Activated B cell treated with CpG ODN at 0.5 μM for 24 hours (primary cell): ENCODE data around the gene FCN1. TPM values are rescaled to one million over a fixed set of nuclear protein-coding genes. Genes with fewer than 3 reads are reported as not detected.
A peak's percentile ranks its signal among the peaks of the same experiment; 100 is the strongest.

ENCODE experiments used
- ATAC-seq: fragments of 200-7000 bp; cut with Tn5 transposase; one replicate; pipeline ENCODE4 v1.10.0; 2021; ENCODE audit warnings: low read depth, mild to moderate bottlenecking, moderate library complexity
- CTCF ChIA-PET: fragments of 350-600 bp; sonication (Branson Sonifier 250); formaldehyde crosslinking; loops from one replicate; lab custom pipeline; 2021; ENCODE audit warnings: antibody characterized with exemption; lab: Charles Lee
- POLR2A ChIA-PET: fragments of 350-600 bp; sonication (Branson Sonifier 250); formaldehyde crosslinking; loops from one replicate; lab custom pipeline; 2021; ENCODE audit warnings: antibody characterized with exemption; lab: Charles Lee
- DNase-seq: peaks from one replicate; pipeline ENCODE4 v3.0.0; 2022
- H3K27ac Mint-ChIP-seq: one replicate; pipeline ENCODE4 v1.8.0; 2020; ENCODE audit warnings: mixed read lengths
- H3K27me3 Mint-ChIP-seq: one replicate; pipeline ENCODE4 v1.8.0; 2021; ENCODE audit warnings: mixed read lengths
- H3K36me3 Mint-ChIP-seq: one replicate; pipeline ENCODE4 v1.8.0; 2021; ENCODE audit warnings: low read depth, mixed read lengths
- H3K4me1 Mint-ChIP-seq: one replicate; pipeline ENCODE4 v1.8.0; 2021; ENCODE audit warnings: mixed read lengths
- H3K4me3 Mint-ChIP-seq: one replicate; pipeline ENCODE4 v1.8.0; 2020; ENCODE audit warnings: mild to moderate bottlenecking, mixed read lengths
- H3K9me3 Mint-ChIP-seq: one replicate; pipeline ENCODE4 v1.8.0; 2020; ENCODE audit warnings: mixed read lengths
- intact Hi-C: fragments of 100-400 bp; cut with micrococcal nuclease; formaldehyde crosslinking; loops from one replicate; pipeline ENCODE4 v1.15.1; 2024
- total RNA-seq: library from RNA; stranded (reverse); gene quantifications from 2 replicates; pipeline ENCODE4 v1.2.3, GENCODE V29; 2022
- TF ChIP-seq, protein P1 (sequence below): fragments of 200-600 bp; IDR thresholded peaks from one replicate; pipeline ENCODE4 v1.8.0; 2022; ENCODE audit warnings: antibody characterized with exemption, mild to moderate bottlenecking

Gene FCN1
- total RNA-seq, 1 donor from 2014 or later, result 0.44 TPM

DNA sequence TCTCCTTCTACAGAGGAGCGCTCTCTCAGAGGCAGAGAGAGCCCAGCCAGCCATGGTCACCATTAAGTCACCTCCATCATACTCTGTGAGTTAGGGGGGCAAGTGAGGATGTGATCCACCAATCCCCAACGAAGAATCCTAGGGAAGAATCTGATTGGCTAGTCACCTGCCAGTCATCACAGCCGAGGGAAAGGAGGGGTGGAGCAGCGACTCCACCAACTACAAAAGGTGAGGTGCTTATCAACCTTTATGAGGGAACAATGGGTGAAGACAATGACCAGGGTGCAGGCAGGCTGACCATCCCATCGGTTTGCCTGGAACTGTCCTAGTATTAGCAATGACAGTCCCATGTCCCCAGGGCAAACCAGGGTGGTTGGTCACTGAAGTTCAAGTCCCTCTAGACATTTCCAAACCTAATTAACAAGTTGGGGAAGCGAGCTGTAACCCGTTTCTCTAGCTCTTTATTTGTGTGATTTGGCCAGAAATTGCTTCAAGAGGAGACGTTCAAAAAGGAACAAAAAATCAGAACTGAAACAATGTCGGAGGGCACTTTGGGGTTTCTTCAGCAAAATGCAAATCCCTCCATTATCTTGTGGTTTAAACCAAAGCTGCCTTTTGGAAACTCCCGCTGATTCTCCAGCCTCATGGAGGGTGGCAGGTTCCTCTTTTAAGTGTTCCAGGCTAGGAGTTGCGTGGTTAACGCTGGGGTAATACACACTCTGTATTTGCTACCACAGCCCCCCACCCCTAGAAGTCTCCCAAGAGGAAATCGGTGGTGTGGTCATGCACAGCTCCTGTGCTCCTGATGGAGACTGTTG is 18.8 kb upstream of the FCN1 start:
- ATAC-seq, result peak; percentile 73
- Mint-ChIP-seq H3K9me3 (peaks cover 2% of the 10 kb centered on the region), H3K4me1 (peaks cover 59% of the 10 kb centered on the region), H3K36me3 (no peaks in the 10 kb centered on the region), H3K27me3 (peaks cover 32% of the 10 kb centered on the region), H3K27ac (peak overlapping the region; percentile 46), H3K4me3 (peak overlapping the region; percentile 53)
- intact Hi-C loops, result loop anchor here (10.0 kb wide), 1 partner anchor 772 kb away; the partner anchor contains the start of gene RNU6ATAC
- ChIA-PET CTCF (no interaction called here), POLR2A (no interaction called here)
- DNase-seq, result no peak
- TF ChIP-seq, protein P1, sequence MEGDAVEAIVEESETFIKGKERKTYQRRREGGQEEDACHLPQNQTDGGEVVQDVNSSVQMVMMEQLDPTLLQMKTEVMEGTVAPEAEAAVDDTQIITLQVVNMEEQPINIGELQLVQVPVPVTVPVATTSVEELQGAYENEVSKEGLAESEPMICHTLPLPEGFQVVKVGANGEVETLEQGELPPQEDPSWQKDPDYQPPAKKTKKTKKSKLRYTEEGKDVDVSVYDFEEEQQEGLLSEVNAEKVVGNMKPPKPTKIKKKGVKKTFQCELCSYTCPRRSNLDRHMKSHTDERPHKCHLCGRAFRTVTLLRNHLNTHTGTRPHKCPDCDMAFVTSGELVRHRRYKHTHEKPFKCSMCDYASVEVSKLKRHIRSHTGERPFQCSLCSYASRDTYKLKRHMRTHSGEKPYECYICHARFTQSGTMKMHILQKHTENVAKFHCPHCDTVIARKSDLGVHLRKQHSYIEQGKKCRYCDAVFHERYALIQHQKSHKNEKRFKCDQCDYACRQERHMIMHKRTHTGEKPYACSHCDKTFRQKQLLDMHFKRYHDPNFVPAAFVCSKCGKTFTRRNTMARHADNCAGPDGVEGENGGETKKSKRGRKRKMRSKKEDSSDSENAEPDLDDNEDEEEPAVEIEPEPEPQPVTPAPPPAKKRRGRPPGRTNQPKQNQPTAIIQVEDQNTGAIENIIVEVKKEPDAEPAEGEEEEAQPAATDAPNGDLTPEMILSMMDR, result no peak

- H3K9me3 Mint-ChIP-seq, result peaks cover 2% of the 10 kb centered on the region
- TF ChIP-seq, protein P1, result no peak
- H3K27me3 Mint-ChIP-seq, result peaks cover 32% of the 10 kb centered on the region
- POLR2A ChIA-PET, result no interaction called here
- DNase-seq, result no peak
- no peak overlapping the region for H3K4me3 Mint-ChIP-seq
- intact Hi-C loops, result loop anchor here (10.0 kb wide), 1 partner anchor 771 kb away; the partner anchor contains the start of gene RNU6ATAC
- CTCF ChIA-PET, result no interaction called here
- H3K36me3 Mint-ChIP-seq, result no peaks in the 10 kb centered on the region
- H3K4me1 Mint-ChIP-seq, result peaks cover 66% of the 10 kb centered on the region
- H3K27ac Mint-ChIP-seq, result no peak overlapping the region
- ATAC-seq, result no peak
These were observed 18.1 kb upstream of the FCN1 start for GRCh38 chr9:134935701-134936345.

DNA sequence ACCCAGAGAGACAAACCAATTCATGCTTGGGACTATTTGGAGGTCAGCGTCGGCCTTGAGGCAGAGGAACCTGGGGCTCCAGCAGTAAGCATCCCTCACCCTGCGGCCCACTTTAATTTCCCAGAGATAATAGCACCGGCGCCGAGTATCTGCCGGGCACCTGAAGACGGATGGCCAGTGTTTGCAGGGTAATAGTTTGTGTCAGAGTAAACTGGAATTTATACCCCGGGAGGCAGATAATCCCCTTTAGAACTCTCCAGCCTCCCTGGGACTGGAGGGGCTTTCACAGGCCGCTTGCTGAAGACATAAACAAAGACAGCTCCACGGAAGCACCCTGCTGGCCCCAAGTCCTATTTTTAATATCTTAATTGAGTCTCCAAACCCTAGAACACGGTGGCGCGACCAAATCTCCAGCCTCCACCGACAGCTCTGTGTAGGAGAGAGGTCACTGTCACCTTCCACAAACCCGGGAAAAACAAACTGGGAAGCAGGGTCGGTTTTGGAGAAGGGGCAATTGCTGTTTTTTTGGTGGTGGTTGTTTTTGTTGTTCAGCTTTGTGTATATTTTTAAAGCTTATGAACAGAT is 17.4 kb upstream of the FCN1 start:
- ATAC-seq (no peak), DNase-seq (no peak)
- H3K4me3 Mint-ChIP-seq, result peak overlapping the region; percentile 32
- no peaks in the 10 kb centered on the region for H3K36me3 Mint-ChIP-seq
- POLR2A ChIA-PET, result no interaction called here
- peaks cover 70% of the 10 kb centered on the region for H3K4me1 Mint-ChIP-seq
- H3K27me3 Mint-ChIP-seq, result peaks cover 33% of the 10 kb centered on the region
- CTCF ChIA-PET, result no interaction called here
- peak overlapping the region; percentile 18 for H3K27ac Mint-ChIP-seq
- intact Hi-C loops, result loop anchor here (10.0 kb wide), 1 partner anchor 770 kb away; the partner anchor contains the start of gene RNU6ATAC
- peaks cover 2% of the 10 kb centered on the region for H3K9me3 Mint-ChIP-seq
- TF ChIP-seq, protein P1, result no peak

DNA sequence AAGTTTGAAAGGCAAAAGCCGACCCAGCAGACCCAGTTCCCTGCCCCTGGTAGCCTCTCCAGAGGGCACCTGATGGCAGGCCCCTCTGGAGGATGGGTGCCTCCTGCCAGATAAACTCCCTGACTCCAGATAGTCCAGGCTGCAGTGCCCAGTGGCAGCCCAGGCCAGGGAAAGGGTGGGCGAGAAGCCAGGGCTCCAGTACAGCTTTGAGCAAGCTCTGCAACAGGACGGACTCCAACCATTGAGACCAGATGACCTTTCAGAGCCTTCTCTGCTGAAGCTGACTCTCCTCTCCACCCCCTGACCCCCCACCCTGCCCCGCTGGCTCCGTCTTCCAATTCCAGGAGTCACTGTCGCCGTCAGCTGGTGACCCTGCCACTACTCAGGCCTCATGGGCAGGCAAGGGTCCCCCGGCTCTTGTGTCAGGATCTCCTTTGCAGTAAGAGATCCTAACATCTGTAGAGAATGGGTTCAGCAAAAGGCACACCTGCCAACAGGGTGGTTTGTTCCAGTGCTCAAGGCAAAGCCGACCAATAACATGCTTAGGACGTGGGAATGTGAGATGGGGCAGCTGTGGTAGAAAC is 15.5 kb upstream of the FCN1 start:
- H3K9me3 Mint-ChIP-seq, result peaks cover 2% of the 10 kb centered on the region
- ChIA-PET POLR2A (no interaction called here), CTCF (no interaction called here)
- H3K36me3 Mint-ChIP-seq, result no peaks in the 10 kb centered on the region
- peaks cover 90% of the 10 kb centered on the region for H3K4me1 Mint-ChIP-seq
- no peak overlapping the region for H3K4me3 Mint-ChIP-seq
- TF ChIP-seq, protein P1, result no peak
- DNase-seq, result no peak
- H3K27ac Mint-ChIP-seq, result no peak overlapping the region
- no peak for ATAC-seq
- intact Hi-C loops, result loop anchor here (10.0 kb wide), 1 partner anchor 768 kb away; the partner anchor contains the start of gene RNU6ATAC
- peaks cover 34% of the 10 kb centered on the region for H3K27me3 Mint-ChIP-seq
